Activated CD8-positive, alpha-beta memory T cell treated with anti-CD3 and anti-CD28 coated beads, Interleukin-2, amount 50 U/mL, for 1 hour (primary cell): ENCODE measurements around the gene ALK.

Source experiments
- DNase-seq: peaks from one replicate; pipeline ENCODE4 v3.0.0-alpha.2; 2020; ENCODE audit errors: extremely low read depth

Gene ALK

GRCh38 chr2:29196792-29197788 is 724.3 kb downstream of the ALK start:
- peak; percentile 54 for DNase-seq

GRCh38 chr2:29195796-29196195 is 725.6 kb downstream of the ALK start:
- no peak for DNase-seq

GRCh38 chr2:29193681-29194080 is 727.7 kb downstream of the ALK start:
- DNase-seq, result no peak

- DNase-seq, result no peak
Observed at GRCh38 chr2:29193111-29193510, 728.3 kb downstream of the ALK start.

GRCh38 chr2:29192526-29192925 is 728.9 kb downstream of the ALK start:
- DNase-seq, result no peak

- DNase-seq, result no peak
Observed at GRCh38 chr2:29191817-29192216, 729.6 kb downstream of the ALK start.

- DNase-seq, result no peak
Observed at GRCh38 chr2:29189052-29189451, 732.3 kb downstream of the ALK start.

- DNase-seq, result no peak
Observed at GRCh38 chr2:29187926-29188325, 733.5 kb downstream of the ALK start.

- DNase-seq, result no peak
Observed at GRCh38 chr2:29186817-29187216, 734.6 kb downstream of the ALK start.

GRCh38 chr2:29184531-29184930 is 736.9 kb downstream of the ALK start:
- no peak for DNase-seq

GRCh38 chr2:29182920-29183319 is 738.5 kb downstream of the ALK start:
- DNase-seq, result no peak

- DNase-seq, result no peak
Observed at GRCh38 chr2:29182334-29182733, 739.1 kb downstream of the ALK start.

- DNase-seq, result no peak
Observed at GRCh38 chr2:29175338-29175737, 746.0 kb downstream of the ALK start.

GRCh38 chr2:29174937-29175336 is 746.4 kb downstream of the ALK start:
- DNase-seq, result no peak

- no peak for DNase-seq
Observed at GRCh38 chr2:29166242-29167039, 754.9 kb downstream of the ALK start.

GRCh38 chr2:29165362-29166241 is 755.8 kb downstream of the ALK start:
- no peak for DNase-seq

- no peak for DNase-seq
Observed at GRCh38 chr2:29164091-29164846, 757.1 kb downstream of the ALK start.

- no peak for DNase-seq
Observed at GRCh38 chr2:29162204-29162928, 759.0 kb downstream of the ALK start.

- no peak for DNase-seq
Observed at GRCh38 chr2:29160184-29160583, 761.2 kb downstream of the ALK start.

- DNase-seq, result no peak
Observed at GRCh38 chr2:29159125-29159524, 762.3 kb downstream of the ALK start.
